HEK293 (cell line): ENCODE measurements around the gene RNF212.

ENCODE experiments used
- CTCF ChIA-PET: fragments of 350-600 bp; formaldehyde crosslinking; extraction: SDS; loops from one replicate; lab custom pipeline; 2021; ENCODE audit warnings: antibody characterized with exemption; lab: Yijun Ruan, JAX
- POLR2A ChIA-PET: fragments of 300-600 bp; formaldehyde crosslinking; extraction: SDS; loops from one replicate; lab custom pipeline; 2020; ENCODE audit warnings: antibody characterized with exemption, inconsistent platforms; lab: Yijun Ruan, JAX
- H3K27ac ChIP-seq: fragments of 200-500 bp; sonication (Bioruptor generic); 2 replicates; pipeline ENCODE4 v1.5.1; 2014; ENCODE audit warnings: low read depth, low read length, control low read depth, inconsistent platforms; ENCODE audit errors: extremely low read depth
- H3K36me3 ChIP-seq, 2 experiments: fragments of 200-500 bp in 1 of 2; sonication (Bioruptor generic) in 1 of 2; 1 replicate in 1 of 2; 2 replicates in 1 of 2; pipeline ENCODE4 v1.5.1; 2014 to 2017; ENCODE audit warnings: inconsistent platforms in 2 of 2, low read length in 2 of 2; ENCODE audit not compliant: control insufficient read depth in 2 of 2, insufficient read depth in 1 of 2
- H3K4me1 ChIP-seq: fragments of 200-500 bp; sonication (Bioruptor generic); 2 replicates; pipeline ENCODE4 v1.5.1; 2014; ENCODE audit warnings: mild to moderate bottlenecking, low read length, inconsistent platforms; ENCODE audit not compliant: control insufficient read depth, insufficient read depth
- H3K4me3 ChIP-seq: 2 replicates; pipeline ENCODE4 v1.5.1; 2011; ENCODE audit warnings: low read depth, mild to moderate bottlenecking, control low read depth, low read length, moderate library complexity
- H3K9me3 ChIP-seq: fragments of 200-500 bp; sonication (Bioruptor generic); 2 replicates; pipeline ENCODE4 v1.5.1; 2014; ENCODE audit warnings: low read depth, low read length, inconsistent platforms; ENCODE audit not compliant: control insufficient read depth, insufficient read depth
- FEZF1 ChIP-seq: fragments of 450-650 bp; formaldehyde crosslinking; IDR thresholded peaks from 2 replicates; pipeline ENCODE4 v1.5.1; 2016; ENCODE audit warnings: missing biosample characterization, missing genetic modification characterization
- HOXC10 ChIP-seq: sonication (generic); formaldehyde crosslinking; IDR thresholded peaks from 2 replicates; pipeline ENCODE4 v1.8.1; 2023; ENCODE audit warnings: mild to moderate bottlenecking, missing genetic modification reagents
- INSM2 ChIP-seq: fragments of 450-650 bp; formaldehyde crosslinking; IDR thresholded peaks from 2 replicates; pipeline ENCODE4 v1.5.1; 2016; ENCODE audit warnings: missing biosample characterization, missing genetic modification characterization
- KLF8 ChIP-seq: fragments of 450-650 bp; formaldehyde crosslinking; IDR thresholded peaks from 2 replicates; pipeline ENCODE4 v1.5.1; 2016; ENCODE audit warnings: missing biosample characterization, missing genetic modification characterization
- SCRT2 ChIP-seq: fragments of 450-650 bp; formaldehyde crosslinking; IDR thresholded peaks from 2 replicates; pipeline ENCODE4 v1.5.1; 2016; ENCODE audit warnings: missing biosample characterization, missing genetic modification characterization
- SP3 ChIP-seq: fragments of 450-650 bp; formaldehyde crosslinking; IDR thresholded peaks from 2 replicates; pipeline ENCODE4 v1.5.1; 2016; ENCODE audit warnings: missing biosample characterization, missing genetic modification characterization
- SP7 ChIP-seq: fragments of 450-650 bp; formaldehyde crosslinking; IDR thresholded peaks from 2 replicates; pipeline ENCODE4 v1.5.1; 2016; ENCODE audit warnings: missing biosample characterization, missing genetic modification characterization
- ZBTB48 ChIP-seq: fragments of 450-650 bp; formaldehyde crosslinking; IDR thresholded peaks from 2 replicates; pipeline ENCODE4 v1.5.1; 2016; ENCODE audit warnings: missing biosample characterization, missing genetic modification characterization
- ZFHX2 ChIP-seq: fragments of 450-650 bp; formaldehyde crosslinking; conservative IDR thresholded peaks from 2 replicates; pipeline ENCODE4 v1.5.1; 2016; ENCODE audit warnings: missing biosample characterization, missing genetic modification characterization
- ZNF146 ChIP-seq: fragments of 450-650 bp; formaldehyde crosslinking; IDR thresholded peaks from 2 replicates; pipeline ENCODE4 v1.5.1; 2016; ENCODE audit warnings: missing biosample characterization, missing genetic modification characterization
- ZNF324 ChIP-seq: fragments of 450-650 bp; formaldehyde crosslinking; IDR thresholded peaks from 2 replicates; pipeline ENCODE4 v1.5.1; 2016; ENCODE audit warnings: missing biosample characterization, missing genetic modification characterization
- ZNF416 ChIP-seq: fragments of 450-650 bp; formaldehyde crosslinking; IDR thresholded peaks from 2 replicates; pipeline ENCODE4 v1.5.1; 2016; ENCODE audit warnings: missing biosample characterization, missing genetic modification characterization
- ZNF560 ChIP-seq: fragments of 450-650 bp; formaldehyde crosslinking; IDR thresholded peaks from 2 replicates; pipeline ENCODE4 v1.5.1; 2017; ENCODE audit warnings: missing biosample characterization, missing genetic modification characterization, borderline replicate concordance
- ZNF629 ChIP-seq: fragments of 450-650 bp; formaldehyde crosslinking; IDR thresholded peaks from 2 replicates; pipeline ENCODE4 v1.5.1; 2017; ENCODE audit warnings: missing biosample characterization, missing genetic modification characterization
- TF ChIP-seq, protein P1 (sequence below): fragments of 450-650 bp; formaldehyde crosslinking; IDR thresholded peaks from 2 replicates; pipeline ENCODE4 v1.5.1; 2016; ENCODE audit warnings: missing biosample characterization, missing genetic modification characterization, borderline replicate concordance
- TF ChIP-seq, protein P2 (sequence below): fragments of 450-650 bp; formaldehyde crosslinking; IDR thresholded peaks from 2 replicates; pipeline ENCODE4 v1.5.1; 2016; ENCODE audit warnings: missing biosample characterization, missing genetic modification characterization

Gene RNF212

GRCh38 chr4:1092983-1093361, 20.4 kb downstream of the RNF212 start (continued):
- TF ChIP-seq, protein P1, sequence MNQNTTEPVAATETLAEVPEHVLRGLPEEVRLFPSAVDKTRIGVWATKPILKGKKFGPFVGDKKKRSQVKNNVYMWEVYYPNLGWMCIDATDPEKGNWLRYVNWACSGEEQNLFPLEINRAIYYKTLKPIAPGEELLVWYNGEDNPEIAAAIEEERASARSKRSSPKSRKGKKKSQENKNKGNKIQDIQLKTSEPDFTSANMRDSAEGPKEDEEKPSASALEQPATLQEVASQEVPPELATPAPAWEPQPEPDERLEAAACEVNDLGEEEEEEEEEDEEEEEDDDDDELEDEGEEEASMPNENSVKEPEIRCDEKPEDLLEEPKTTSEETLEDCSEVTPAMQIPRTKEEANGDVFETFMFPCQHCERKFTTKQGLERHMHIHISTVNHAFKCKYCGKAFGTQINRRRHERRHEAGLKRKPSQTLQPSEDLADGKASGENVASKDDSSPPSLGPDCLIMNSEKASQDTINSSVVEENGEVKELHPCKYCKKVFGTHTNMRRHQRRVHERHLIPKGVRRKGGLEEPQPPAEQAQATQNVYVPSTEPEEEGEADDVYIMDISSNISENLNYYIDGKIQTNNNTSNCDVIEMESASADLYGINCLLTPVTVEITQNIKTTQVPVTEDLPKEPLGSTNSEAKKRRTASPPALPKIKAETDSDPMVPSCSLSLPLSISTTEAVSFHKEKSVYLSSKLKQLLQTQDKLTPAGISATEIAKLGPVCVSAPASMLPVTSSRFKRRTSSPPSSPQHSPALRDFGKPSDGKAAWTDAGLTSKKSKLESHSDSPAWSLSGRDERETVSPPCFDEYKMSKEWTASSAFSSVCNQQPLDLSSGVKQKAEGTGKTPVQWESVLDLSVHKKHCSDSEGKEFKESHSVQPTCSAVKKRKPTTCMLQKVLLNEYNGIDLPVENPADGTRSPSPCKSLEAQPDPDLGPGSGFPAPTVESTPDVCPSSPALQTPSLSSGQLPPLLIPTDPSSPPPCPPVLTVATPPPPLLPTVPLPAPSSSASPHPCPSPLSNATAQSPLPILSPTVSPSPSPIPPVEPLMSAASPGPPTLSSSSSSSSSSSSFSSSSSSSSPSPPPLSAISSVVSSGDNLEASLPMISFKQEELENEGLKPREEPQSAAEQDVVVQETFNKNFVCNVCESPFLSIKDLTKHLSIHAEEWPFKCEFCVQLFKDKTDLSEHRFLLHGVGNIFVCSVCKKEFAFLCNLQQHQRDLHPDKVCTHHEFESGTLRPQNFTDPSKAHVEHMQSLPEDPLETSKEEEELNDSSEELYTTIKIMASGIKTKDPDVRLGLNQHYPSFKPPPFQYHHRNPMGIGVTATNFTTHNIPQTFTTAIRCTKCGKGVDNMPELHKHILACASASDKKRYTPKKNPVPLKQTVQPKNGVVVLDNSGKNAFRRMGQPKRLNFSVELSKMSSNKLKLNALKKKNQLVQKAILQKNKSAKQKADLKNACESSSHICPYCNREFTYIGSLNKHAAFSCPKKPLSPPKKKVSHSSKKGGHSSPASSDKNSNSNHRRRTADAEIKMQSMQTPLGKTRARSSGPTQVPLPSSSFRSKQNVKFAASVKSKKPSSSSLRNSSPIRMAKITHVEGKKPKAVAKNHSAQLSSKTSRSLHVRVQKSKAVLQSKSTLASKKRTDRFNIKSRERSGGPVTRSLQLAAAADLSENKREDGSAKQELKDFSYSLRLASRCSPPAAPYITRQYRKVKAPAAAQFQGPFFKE, result no peak
- TF ChIP-seq, protein P2, sequence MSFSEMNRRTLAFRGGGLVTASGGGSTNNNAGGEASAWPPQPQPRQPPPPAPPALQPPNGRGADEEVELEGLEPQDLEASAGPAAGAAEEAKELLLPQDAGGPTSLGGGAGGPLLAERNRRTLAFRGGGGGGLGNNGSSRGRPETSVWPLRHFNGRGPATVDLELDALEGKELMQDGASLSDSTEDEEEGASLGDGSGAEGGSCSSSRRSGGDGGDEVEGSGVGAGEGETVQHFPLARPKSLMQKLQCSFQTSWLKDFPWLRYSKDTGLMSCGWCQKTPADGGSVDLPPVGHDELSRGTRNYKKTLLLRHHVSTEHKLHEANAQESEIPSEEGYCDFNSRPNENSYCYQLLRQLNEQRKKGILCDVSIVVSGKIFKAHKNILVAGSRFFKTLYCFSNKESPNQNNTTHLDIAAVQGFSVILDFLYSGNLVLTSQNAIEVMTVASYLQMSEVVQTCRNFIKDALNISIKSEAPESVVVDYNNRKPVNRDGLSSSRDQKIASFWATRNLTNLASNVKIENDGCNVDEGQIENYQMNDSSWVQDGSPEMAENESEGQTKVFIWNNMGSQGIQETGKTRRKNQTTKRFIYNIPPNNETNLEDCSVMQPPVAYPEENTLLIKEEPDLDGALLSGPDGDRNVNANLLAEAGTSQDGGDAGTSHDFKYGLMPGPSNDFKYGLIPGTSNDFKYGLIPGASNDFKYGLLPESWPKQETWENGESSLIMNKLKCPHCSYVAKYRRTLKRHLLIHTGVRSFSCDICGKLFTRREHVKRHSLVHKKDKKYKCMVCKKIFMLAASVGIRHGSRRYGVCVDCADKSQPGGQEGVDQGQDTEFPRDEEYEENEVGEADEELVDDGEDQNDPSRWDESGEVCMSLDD, result no peak

DNA sequence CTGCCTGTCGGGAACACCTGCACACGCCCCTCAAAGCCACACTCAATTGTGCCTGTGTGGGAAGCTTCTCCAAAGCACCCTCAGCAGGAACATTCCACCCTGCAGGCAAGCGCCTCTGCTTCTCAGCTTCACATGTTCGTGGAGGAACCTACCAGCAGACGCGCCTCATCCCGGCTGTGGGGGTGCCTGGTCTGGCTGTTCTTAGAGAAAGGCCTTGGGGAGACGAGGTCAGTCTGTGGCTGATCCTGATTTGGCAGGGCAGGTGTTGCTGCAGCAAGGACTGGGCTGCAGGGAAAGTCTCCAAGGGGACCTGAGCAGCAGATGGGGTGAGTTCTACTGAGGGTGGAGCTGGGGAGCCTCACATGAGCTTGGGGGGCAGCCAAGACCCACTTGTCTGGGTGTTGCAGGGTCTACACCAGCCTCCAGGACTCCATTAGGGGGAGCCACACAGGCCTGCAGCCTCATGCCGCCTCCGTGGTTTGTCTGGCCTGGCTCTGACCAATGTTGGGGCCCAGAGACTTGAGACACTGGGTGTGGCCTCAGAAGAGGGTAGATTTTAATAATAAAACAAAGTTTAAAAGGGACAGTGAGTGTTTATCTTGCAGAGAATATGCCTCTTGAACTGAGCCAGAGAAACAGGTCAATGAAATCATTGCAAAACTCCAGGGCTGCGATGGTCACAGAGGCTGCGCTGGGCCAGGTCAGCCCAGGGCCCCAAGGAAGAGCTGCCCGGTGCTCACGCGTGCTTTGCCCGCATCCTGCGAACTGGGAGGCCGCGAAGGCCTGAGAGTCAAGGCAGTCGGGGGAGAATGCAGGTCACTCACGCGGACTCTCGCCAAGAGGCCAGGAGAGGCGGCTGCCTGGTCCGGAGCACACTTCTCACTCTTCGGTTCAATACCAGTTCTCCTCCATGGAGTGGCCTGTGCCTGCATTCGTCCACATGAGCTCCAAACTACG, 21.1 kb downstream of the RNF212 start:
- H3K4me1 ChIP-seq, result no peaks in the 10 kb centered on the region
- no peaks in the 10 kb centered on the region for H3K9me3 ChIP-seq
- H3K4me3 ChIP-seq, result no peak overlapping the region
- ChIA-PET POLR2A (no interaction called here), CTCF (interaction anchor here (0.7 to 2.1 kb wide), 4 partner anchors 9 to 24 kb away, joined by 3 to 7 read pairs (median 3); no protein-coding TSS in a partner anchor)
- H3K36me3 ChIP-seq, result no peaks in the 10 kb centered on the region
- no peak overlapping the region for H3K27ac ChIP-seq
- TF ChIP-seq KLF8 (tag by site-specific recombination), result no peak
- TF ChIP-seq, all 188 proteins: peak for 0

DNA sequence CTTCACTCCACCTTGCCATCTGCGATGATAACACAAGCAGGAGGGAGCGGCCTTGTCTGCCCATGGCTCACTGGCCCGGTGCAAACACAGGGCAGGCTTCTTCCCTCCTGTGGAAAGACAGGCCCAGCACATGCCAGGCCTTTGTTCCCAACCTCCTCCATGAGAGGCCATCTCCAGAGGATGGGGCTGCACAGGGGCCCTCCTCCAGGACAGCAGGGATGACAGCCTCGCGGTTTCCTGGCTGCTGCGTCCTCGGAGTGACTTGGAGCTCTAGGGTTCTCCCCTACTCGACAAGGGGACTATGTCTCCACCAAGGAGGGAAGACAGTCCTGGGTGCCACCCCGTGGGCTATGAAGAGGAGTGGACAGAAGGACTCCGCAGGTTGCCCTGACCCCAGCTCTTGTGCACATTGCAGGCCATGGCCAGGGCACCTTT, 21.8 kb downstream of the RNF212 start:
- ChIA-PET CTCF (interaction anchor here (2.1 kb wide), 1 partner anchor 9 kb away, joined by 7 read pairs; no protein-coding TSS in a partner anchor), POLR2A (no interaction called here)
- no peaks in the 10 kb centered on the region for H3K4me1 ChIP-seq
- H3K27ac ChIP-seq, result no peak overlapping the region
- no peaks in the 10 kb centered on the region for H3K9me3 ChIP-seq
- H3K4me3 ChIP-seq, result no peak overlapping the region
- no peaks in the 10 kb centered on the region for H3K36me3 ChIP-seq
- no peak for TF ChIP-seq ZNF629 (tag by site-specific recombination)
- no peak for TF ChIP-seq ZNF560 (tag by site-specific recombination)
- TF ChIP-seq INSM2, result no peak
- no peak for TF ChIP-seq ZNF416 (tag by site-specific recombination)
- TF ChIP-seq ZNF324, result no peak
- no peak for TF ChIP-seq ZBTB48 (tag by site-specific recombination)
- no peak for TF ChIP-seq SCRT2
- no peak for TF ChIP-seq ZFHX2
- TF ChIP-seq SP7 (tag by site-specific recombination), result no peak
- TF ChIP-seq FEZF1 (tag by site-specific recombination), result no peak
- TF ChIP-seq SP3 (tag by site-specific recombination), result no peak
- no peak for TF ChIP-seq ZNF146 (tag by site-specific recombination)
- no peak for TF ChIP-seq HOXC10 (CRISPR knock-in tag)
